Activated CD8-positive, alpha-beta memory T cell treated with anti-CD3 and anti-CD28 coated beads for 4 hours (primary cell): ENCODE results near the gene ZNF385B.

Experiments used
- DNase-seq, 2 donors: peaks; one replicate each; pipeline ENCODE4 v3.0.0-alpha.2; 2020; ENCODE audit warnings: low read depth in 2 of 2

ZNF385B gene

DNA sequence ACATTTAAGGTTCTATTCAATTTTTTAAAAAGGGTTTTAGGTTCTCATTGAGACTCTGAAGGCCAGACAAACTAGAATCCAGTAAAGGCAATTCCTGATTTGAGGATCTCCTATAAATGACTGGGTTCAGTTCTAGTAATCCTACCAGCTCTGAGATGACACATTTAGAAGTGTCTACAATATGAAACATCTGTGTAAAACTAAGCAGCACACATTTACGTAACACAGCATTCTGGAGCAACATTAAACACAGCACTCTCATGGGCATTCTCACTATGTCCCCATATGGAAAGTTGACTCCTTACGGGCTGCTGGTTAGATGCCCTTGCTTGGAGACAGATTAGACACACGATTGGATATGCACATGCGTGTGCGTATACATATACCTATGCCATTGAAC is 114.4 kb downstream of the ZNF385B start:
- DNase-seq, result no peak

GRCh38 chr2:179745635-179746256 is 115.7 kb downstream of the ZNF385B start:
- no peak for DNase-seq

GRCh38 chr2:179744401-179744800 is 117.0 kb downstream of the ZNF385B start:
- DNase-seq, result no peak

DNA sequence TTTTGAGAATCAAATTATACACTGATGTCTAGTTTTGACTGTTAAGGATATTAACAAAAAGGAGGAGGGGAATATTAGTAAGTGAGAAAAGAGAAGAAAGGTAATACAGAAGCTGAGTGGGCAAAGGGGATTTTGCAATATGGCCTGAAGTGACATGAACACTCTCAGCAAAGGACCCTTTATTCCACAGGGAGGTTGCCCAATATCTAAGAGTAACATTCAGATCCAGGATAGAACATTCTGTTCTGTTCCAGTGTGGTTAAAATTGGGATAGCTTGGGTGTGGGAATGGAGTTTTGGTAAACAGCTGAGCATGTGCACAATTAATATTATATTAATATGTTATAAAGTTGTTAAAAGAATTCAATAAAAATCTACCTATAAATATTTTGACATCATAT is 120.1 kb downstream of the ZNF385B start:
- no peak for DNase-seq

DNA sequence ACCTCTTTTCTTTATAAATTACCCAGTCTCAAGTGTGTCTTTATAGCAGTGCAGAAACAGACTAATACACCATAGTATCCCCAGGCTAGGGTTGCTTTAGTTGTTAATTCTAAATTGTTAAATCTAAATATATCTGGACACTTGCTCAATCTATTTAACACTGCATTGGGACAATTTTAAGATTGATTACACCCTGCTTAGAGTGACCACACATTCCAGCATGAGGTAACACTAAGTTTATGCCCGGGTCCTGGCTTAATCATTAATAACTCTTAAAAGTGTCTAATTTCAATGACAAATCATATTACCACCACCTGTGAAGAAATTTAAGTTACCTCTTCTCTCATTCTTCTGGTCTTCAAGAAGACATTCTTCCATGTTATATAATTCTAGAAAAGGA is 131.4 kb downstream of the ZNF385B start:
- no peak for DNase-seq

DNA sequence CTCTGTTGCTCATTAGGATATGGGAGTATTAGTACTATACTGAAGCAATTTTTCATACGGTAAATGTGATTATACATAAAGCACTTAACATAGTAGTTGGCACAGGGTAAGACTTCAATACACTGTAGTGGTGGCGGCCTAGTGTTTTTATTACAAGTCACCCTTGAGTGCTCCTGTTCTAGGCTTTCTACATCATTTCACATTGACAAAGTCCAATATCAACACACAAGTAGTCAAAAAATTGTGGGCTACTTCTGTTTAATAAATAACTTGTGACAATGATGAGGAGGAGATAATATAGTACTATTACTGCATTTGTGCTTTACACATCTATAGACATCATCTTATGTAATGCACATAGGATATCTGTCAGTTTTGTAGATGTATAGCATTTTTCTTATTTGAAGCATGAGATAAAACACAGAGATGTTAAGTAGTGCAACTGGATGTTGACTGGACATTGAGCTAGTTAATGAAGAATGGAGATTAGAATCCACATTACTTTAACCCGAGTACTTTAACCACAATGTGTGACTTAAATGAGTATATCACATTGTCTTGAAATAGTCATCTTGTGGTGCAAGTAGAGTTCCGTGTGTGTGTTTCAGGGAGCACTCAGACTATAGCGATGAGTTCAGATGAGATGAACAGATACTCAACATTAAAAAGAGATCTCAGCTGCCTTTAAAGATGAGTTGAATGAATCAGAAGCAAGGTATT is 134.8 kb downstream of the ZNF385B start:
- no peak for DNase-seq

DNA sequence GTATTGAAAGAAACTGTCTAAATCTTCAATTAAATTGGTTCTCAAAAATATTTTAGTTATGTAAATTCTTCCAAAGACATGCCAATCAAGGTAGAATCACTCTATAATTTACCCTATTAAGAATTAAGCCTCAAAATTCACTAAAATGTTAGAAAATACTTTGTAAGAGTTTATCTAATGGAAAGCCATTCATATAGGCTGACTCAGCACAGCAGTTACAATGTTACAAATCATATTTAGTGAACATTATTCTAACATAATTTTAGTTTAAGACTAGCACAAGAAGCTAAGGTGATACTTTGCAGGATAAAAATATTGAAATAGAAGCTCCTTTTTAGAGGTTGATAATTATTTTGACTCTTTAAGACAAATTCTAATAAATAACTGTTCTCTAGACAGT is 137.0 kb downstream of the ZNF385B start:
- no peak for DNase-seq

DNA sequence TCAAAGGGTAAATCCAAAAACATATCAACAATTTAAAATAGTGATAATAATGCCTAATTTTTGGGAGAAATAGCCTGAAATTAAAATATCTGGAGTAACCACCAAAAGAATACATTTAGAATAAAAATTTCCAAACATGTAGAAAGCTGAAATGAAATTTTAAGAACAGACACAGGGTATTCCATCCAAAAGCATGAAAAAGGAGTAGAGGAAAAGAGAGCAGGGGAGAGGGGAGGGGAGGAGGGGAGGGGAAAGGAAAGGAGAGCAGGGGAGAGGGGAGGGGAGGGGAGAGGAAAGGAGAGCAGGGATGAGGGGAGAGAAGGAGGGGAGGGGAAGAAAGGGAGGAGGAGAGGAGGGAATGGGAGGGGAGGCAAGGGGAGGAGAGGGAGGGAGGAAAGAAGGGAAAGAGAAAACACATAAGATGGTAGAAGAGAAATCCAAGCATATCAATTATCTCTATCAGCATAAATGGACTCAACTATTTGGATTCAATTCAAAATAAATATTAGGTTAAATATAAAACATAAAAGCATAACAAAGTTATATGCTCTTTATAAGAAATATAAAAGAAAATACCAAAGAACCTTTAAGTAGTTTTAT is 141.1 kb downstream of the ZNF385B start:
- DNase-seq, result no peak

GRCh38 chr2:179715871-179716270 is 145.5 kb downstream of the ZNF385B start:
- DNase-seq, result no peak

- DNase-seq, result no peak
Observed at GRCh38 chr2:179715196-179715595, 146.2 kb downstream of the ZNF385B start.

- DNase-seq, result no peak
Observed at GRCh38 chr2:179712825-179713224, 148.6 kb downstream of the ZNF385B start.

GRCh38 chr2:179711375-179711774 is 150.0 kb downstream of the ZNF385B start:
- DNase-seq, result no peak

DNA sequence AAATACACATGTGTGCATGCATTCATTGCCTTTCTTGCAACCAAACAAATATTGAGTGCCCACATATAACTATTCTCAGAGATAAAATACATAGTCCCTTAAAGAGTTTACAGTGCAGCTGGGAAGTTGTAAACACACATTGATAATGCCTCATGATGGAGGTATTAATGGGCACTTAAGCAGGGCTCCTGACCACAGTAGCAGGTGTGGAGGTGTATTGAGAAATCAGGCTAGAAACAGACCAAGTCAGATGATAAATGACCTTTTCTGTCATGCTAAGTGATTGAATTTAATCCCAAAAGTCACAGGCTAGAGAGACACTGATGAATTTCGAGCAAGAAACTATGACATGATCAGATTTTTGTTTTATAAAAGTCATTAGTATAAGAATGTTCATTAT is 157.7 kb downstream of the ZNF385B start:
- no peak for DNase-seq

DNA sequence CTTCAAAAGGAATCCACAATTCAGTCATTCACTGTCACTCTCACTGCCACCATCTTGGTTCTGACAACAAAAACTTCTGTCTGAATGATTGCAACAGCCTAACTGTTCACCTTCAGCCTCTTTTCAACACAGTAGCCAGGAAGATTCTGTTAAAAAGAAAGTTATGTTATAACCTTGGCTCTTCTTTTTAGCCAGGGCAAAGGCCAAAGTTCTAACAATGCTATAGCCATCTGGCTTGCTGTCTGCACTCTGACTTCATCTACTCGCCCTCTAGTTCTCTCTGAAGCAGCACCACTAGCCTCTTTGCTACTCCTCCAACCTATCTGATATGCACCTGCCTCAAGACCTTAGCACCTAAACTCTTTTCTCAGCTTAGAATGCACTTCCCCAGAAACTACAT is 158.5 kb downstream of the ZNF385B start:
- no peak for DNase-seq

DNA sequence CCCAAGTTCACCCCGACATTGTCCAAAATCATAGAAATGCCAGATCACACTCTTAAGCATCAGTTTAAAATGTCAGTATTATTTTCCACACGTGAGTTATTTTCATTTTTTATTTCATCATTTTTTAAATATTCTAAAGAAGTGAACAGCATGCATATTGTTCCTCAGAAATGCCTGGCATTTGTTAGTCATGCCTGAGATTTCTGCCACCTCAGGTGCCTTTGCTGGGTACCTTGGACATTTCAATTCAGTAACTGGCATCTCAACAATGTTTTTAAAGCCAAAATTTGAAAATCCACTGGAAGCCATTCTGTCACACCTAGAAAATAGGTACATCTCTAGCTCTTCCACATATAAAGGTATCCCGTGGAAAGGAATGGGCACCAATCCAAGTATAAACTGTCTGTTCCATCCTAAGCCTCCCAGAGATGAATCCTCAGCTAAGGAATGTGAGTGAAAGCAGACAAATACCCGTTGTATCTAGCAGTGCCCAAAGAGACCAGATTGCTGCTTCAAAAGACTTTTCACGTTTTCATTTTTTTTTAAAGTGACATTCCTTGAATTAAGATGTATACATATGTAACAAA is 159.8 kb downstream of the ZNF385B start:
- DNase-seq, result no peak

GRCh38 chr2:179695486-179695885 is 165.9 kb downstream of the ZNF385B start:
- DNase-seq, result no peak

GRCh38 chr2:179694963-179695362 is 166.4 kb downstream of the ZNF385B start:
- no peak for DNase-seq

GRCh38 chr2:179692610-179693009 is 168.8 kb downstream of the ZNF385B start:
- no peak for DNase-seq

DNA sequence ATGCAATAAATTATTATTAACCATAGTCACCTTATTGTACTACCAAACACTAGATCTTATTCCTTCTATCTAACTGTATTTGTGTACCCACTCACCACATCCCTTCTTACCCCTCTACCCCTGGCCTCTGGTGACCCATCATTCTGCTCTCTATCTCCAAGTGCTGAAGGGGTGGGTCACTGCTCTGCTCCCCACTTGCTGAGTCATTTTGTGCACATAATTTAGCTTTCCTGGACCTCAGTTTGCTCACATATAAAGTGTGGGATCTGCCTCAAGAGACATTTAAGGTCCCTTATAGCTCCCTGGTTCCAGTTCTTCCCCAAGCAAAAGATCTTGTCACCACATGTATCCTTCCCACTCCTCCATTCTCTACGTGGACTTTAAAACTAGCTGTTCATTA is 169.4 kb downstream of the ZNF385B start:
- DNase-seq, result no peak

DNA sequence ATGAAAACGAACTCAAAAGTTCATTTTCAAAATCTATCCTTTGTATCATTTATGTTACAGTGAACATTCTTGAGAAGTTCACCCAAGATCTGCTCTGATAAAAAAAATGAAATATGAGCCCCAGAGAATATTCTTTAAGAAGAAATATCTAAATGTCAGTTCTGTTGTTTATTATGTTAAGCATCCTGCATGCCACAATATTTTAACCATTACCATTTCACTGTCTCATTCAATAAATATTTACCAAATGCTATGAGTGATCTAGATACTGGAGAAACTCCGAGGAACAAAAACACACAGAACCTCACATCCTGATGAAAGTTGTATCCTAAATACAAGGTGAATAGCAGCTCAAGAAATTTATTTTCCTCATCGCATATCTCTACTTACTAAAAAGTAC is 170.2 kb downstream of the ZNF385B start:
- DNase-seq, result no peak

DNA sequence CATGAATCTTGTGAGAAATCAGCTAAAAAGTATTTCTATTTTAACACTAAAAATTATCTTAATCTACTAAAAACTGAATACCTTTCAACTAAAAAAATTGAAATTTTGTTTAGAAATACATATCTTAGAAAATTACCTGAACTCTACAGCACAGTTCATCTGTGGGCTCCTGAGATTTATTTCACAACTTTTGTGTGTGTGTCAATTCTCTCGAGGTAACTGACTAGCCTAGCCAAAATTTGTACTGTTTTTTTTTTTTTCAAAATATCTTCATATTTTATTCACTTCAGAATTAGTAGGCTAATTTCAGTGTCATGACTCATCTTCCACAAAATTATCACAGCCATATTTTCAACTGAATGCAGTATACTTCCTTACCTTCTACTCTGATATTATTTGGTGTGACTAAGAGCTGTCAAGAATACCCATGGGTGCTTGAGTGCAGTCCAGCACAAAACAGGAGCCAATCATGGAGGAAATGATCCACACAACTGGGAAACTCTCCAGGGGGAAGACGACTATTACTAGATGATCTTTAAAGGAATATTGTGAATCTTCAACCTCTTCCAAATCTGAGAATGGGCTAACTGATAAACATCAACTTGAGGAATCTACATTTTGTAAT is 174.6 kb downstream of the ZNF385B start:
- DNase-seq, result no peak

GRCh38 chr2:179686069-179686468 is 175.3 kb downstream of the ZNF385B start:
- no peak for DNase-seq

DNA sequence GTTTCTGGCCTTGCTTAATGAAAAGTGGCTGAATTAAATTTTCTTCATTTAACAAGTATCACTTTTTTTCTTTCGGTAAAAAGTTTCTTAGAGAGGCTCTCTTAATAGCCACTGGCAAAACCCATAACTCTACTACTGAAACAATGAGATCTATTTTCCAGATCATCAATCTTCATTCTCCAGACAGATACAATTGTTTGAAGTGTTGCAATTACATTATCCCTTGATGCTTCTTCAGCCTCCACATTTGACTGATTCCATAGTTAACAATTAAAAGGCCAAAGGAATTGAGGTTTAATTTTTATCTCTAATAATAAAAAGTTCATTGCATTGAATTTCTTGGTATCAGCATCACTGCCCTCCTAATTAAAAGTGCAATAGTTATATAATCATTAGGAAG is 176.3 kb downstream of the ZNF385B start:
- DNase-seq, result no peak
